Measurements from ENCODE around the gene USP46. TPM values are rescaled to one million over a fixed set of nuclear protein-coding genes. Genes with fewer than 3 reads are reported as not detected.

The USP46 gene
- total and polyA plus RNA-seq, 2 of the 13 experiments (the other 11 are each of a cell fraction or from before 2014, with no cell fraction given), result 4.7 to 17.4 TPM

- TF ChIP-seq ZNF646 (CRISPR knock-in tag; IDR thresholded peaks at IDR 0.05) (no peak), PAF1 (CRISPR knock-in tag; IDR thresholded peaks at IDR 0.05) (no peak), ZSCAN20 (CRISPR knock-in tag; IDR thresholded peaks at IDR 0.05; ENCODE audit: borderline replicate concordance) (no peak), ELF3 (CRISPR knock-in tag; IDR thresholded peaks at IDR 0.05) (no peak), NFYB (CRISPR knock-in tag; IDR thresholded peaks at IDR 0.05) (no peak)
These were observed 106.3 kb downstream of the USP46 start (continued) for GRCh38 chr4:52552778-52553177.

GRCh38 chr4:52551487-52551886 lies 107.6 kb downstream of the USP46 start:
- Histone ChIP-seq H3K9ac (ENCODE audit: insufficient read depth, low read depth, low read length) (no peak overlapping the region), H4K20me1 (ENCODE audit: insufficient read depth, low read length) (no peaks in the 10 kb centered on the region), H3K4me2 (ENCODE audit: low read depth, low read length) (no peak overlapping the region), H2AFZ (ENCODE audit: low read length) (no peak overlapping the region), H3K4me3 (replicated peaks in 1 of 3; ENCODE audit: insufficient read depth in 1 of 3, low read depth in 2 of 3, low read length in 3 of 3) (no peak overlapping the region), H3K27ac (ENCODE audit: extremely low read length, insufficient read depth, low read length) (no peak overlapping the region), H3K36me3 (replicated peaks in 1 of 2; ENCODE audit: control insufficient read depth in 1 of 2, insufficient read depth in 2 of 2, low read length in 2 of 2) (no peaks in the 10 kb centered on the region), H3K4me1 (ENCODE audit: insufficient read depth, low read length) (no peaks in the 10 kb centered on the region), H3K27me3 (ENCODE audit: control insufficient read depth in 1 of 2, insufficient read depth in 2 of 2, low read length in 2 of 2) (no peaks in the 10 kb centered on the region; a peak in 3 of 5 replicates), H3K79me2 (ENCODE audit: insufficient read depth, low read length) (no peaks in the 10 kb centered on the region), H3K9me3 (ENCODE audit: low read length) (no peaks in the 10 kb centered on the region)
- intact Hi-C loops (cut with micrococcal nuclease; ENCODE audit: unreplicated experiment), result no loop called here
- in situ Hi-C loops (cut with HindIII; ENCODE audit: extremely low pct_ligation_motif_present, low pct_unique_long_range_greater_than_20kb), result no loop called here
- 20% methylated on average over 1 of the region's 1 CpG for WGBS (ENCODE audit: low lambda C conversion rate)
- no peak for TF ChIP-seq ZGPAT (CRISPR knock-in tag; IDR thresholded peaks at IDR 0.05)
- TF ChIP-seq ZNF879 (CRISPR knock-in tag; IDR thresholded peaks at IDR 0.05), result no peak
- no peak for TF ChIP-seq SRF (IDR thresholded peaks at IDR 0.05; ENCODE audit: low read depth, low read length)
- TF ChIP-seq ZNF552 (CRISPR knock-in tag; IDR thresholded peaks at IDR 0.05; ENCODE audit: borderline replicate concordance), result no peak
- no peak for TF ChIP-seq MIER3 (CRISPR knock-in tag; IDR thresholded peaks at IDR 0.05; ENCODE audit: borderline replicate concordance)
- no peak for TF ChIP-seq ZNF501 (CRISPR knock-in tag; IDR thresholded peaks at IDR 0.05)
- no peak for TF ChIP-seq ZBTB34 (CRISPR knock-in tag; IDR thresholded peaks at IDR 0.05)
- BruUV-seq (replicated peaks), result no TSS peak
- ATAC-seq (no peak), DNase-seq (ENCODE audit: low spot score) (no peak), FAIRE-seq (no peak)
- ChIA-PET CTCF (ENCODE audit: low intra/inter-chr PET ratio, low total read pairs) (no interaction called here), POLR2A (no interaction called here)

All from HepG2 (cell line).